Panc1 (cell line): ENCODE results near the gene EEF1AKMT2.

Source experiments
- SIN3A ChIP-seq: IDR thresholded peaks from 2 replicates; pipeline ENCODE4 v1.6.1; 2012; ENCODE audit warnings: low read depth, mild to moderate bottlenecking, low read length, moderate library complexity, borderline replicate concordance; ENCODE audit not compliant: insufficient read depth
- TF ChIP-seq, protein P1 (sequence below): fragments of 450-650 bp; IDR thresholded peaks from 2 replicates; pipeline ENCODE4 v1.5.1; 2017; ENCODE audit warnings: mild to moderate bottlenecking
- TF ChIP-seq, protein P2 (sequence below), 2 experiments: IDR thresholded peaks; 2 replicates each; pipeline ENCODE4 v1.6.1; 2011 to 2012; ENCODE audit warnings: low read depth in 2 of 2, control low read depth in 1 of 2, low read length in 1 of 2, mild to moderate bottlenecking in 1 of 2, moderate library complexity in 1 of 2; ENCODE audit not compliant: insufficient read depth in 1 of 2

DNA sequence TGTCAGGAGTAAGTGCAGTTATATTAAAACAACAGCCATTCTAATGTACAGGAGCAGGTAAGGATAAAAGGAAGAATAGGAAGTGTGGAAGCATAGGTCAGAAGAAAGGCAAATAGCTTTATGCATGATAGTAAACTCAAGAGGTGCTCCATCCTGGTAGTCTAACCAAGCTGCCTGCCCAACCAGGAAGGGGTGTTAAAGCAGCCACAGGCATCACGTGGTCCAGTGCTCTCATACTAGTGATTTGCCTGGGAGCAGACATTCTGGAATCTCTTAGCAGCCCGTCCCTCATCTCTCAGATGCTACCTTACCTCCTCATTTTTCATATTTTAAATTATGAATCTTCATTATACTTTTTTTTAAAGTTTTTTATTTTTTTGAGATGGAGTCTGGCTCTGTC is 28.4 kb upstream of the EEF1AKMT2 start:
- TF ChIP-seq, protein P1, sequence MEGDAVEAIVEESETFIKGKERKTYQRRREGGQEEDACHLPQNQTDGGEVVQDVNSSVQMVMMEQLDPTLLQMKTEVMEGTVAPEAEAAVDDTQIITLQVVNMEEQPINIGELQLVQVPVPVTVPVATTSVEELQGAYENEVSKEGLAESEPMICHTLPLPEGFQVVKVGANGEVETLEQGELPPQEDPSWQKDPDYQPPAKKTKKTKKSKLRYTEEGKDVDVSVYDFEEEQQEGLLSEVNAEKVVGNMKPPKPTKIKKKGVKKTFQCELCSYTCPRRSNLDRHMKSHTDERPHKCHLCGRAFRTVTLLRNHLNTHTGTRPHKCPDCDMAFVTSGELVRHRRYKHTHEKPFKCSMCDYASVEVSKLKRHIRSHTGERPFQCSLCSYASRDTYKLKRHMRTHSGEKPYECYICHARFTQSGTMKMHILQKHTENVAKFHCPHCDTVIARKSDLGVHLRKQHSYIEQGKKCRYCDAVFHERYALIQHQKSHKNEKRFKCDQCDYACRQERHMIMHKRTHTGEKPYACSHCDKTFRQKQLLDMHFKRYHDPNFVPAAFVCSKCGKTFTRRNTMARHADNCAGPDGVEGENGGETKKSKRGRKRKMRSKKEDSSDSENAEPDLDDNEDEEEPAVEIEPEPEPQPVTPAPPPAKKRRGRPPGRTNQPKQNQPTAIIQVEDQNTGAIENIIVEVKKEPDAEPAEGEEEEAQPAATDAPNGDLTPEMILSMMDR, result no peak
- TF ChIP-seq SIN3A, result no peak
- TF ChIP-seq, protein P2, sequence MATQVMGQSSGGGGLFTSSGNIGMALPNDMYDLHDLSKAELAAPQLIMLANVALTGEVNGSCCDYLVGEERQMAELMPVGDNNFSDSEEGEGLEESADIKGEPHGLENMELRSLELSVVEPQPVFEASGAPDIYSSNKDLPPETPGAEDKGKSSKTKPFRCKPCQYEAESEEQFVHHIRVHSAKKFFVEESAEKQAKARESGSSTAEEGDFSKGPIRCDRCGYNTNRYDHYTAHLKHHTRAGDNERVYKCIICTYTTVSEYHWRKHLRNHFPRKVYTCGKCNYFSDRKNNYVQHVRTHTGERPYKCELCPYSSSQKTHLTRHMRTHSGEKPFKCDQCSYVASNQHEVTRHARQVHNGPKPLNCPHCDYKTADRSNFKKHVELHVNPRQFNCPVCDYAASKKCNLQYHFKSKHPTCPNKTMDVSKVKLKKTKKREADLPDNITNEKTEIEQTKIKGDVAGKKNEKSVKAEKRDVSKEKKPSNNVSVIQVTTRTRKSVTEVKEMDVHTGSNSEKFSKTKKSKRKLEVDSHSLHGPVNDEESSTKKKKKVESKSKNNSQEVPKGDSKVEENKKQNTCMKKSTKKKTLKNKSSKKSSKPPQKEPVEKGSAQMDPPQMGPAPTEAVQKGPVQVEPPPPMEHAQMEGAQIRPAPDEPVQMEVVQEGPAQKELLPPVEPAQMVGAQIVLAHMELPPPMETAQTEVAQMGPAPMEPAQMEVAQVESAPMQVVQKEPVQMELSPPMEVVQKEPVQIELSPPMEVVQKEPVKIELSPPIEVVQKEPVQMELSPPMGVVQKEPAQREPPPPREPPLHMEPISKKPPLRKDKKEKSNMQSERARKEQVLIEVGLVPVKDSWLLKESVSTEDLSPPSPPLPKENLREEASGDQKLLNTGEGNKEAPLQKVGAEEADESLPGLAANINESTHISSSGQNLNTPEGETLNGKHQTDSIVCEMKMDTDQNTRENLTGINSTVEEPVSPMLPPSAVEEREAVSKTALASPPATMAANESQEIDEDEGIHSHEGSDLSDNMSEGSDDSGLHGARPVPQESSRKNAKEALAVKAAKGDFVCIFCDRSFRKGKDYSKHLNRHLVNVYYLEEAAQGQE (IDR thresholded peaks at IDR 0.05; ENCODE audit: insufficient read depth in 1 of 2, low read depth in 2 of 2, low read length in 1 of 2), result no peak
